GM21825 (cell line): ENCODE measurements around the gene PIAS4.

Experiments used
- ATAC-seq: cut with Tn5 transposase; IDR thresholded peaks from one replicate; pipeline ENCODE4 v1.9.1; 2021; ENCODE audit warnings: mild to moderate bottlenecking, moderate library complexity; ENCODE audit not compliant: unreplicated experiment

Gene PIAS4

GRCh38 chr19:3976495-3977241 is 30.9 kb upstream of the PIAS4 start:
- no peak for ATAC-seq

DNA sequence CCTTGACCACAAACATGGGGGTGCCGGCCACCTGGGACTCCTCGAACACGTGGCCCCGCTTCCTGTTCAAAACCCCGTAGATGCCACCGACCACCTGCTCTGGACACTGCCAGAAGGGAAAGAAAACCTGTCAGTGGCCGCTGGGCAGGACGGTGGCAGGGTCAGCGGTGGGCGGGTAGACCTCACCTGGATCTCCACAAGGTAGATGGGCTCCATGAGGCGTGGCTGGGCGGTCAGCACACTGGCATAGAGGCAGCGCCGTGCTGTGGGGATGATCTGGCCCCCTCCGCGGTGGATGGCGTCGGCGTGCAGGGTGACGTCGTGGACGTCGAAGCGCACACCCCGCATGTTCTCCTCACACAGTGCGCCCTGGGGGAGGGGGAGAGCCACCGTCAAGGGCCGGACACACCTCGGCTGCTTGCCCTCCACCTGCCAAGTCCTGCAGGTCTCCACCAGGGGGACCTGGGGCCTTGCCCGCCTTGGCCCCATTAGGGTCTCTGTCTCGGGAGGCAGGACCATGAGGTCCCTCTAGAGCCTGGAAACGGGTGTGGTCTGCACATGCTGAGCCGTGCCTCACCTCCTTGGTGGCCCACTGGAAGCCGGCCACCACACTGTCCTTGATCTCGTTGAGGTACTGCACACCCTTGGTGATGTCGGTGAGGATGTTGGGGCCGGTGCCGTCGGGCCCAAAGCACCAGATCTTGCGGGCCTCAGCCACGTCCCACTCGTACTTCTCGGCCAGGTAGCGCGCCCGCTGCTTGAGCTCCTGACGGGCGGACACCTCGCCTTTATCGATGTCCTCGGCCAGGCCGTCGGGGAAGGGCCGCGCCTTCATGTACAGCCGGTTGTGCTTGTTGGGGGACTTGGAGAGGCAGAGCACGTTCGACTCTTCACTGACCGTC is 30.0 kb upstream of the PIAS4 start:
- no peak for ATAC-seq

DNA sequence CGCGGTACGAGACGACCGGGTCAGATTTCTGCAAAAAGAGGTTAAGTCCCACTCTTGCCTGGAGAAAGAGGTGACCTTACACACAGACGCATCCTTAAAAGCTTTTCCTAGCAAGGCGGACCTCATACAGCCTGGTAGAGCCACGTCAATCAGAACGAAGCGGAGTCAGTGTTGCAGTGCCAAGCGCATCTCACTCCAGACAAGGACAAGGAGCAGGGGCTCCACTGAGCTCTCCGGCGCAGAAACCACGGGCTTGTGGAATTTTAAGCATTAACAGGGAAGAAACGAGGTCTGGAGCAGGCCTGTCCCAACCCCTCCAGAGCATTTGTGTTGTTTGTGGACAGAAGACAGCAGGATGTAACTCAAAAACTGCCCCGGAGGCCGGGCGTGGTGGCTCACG is 29.4 kb upstream of the PIAS4 start:
- no peak for ATAC-seq

GRCh38 chr19:3979289-3979673 is 28.3 kb upstream of the PIAS4 start:
- no peak for ATAC-seq

- ATAC-seq: no peak
These were observed 27.7 kb upstream of the PIAS4 start for GRCh38 chr19:3979674-3980352.

GRCh38 chr19:3980353-3981251 is 26.9 kb upstream of the PIAS4 start:
- no peak for ATAC-seq

- ATAC-seq: no peak
These were observed 26.2 kb upstream of the PIAS4 start for GRCh38 chr19:3981373-3981735.

DNA sequence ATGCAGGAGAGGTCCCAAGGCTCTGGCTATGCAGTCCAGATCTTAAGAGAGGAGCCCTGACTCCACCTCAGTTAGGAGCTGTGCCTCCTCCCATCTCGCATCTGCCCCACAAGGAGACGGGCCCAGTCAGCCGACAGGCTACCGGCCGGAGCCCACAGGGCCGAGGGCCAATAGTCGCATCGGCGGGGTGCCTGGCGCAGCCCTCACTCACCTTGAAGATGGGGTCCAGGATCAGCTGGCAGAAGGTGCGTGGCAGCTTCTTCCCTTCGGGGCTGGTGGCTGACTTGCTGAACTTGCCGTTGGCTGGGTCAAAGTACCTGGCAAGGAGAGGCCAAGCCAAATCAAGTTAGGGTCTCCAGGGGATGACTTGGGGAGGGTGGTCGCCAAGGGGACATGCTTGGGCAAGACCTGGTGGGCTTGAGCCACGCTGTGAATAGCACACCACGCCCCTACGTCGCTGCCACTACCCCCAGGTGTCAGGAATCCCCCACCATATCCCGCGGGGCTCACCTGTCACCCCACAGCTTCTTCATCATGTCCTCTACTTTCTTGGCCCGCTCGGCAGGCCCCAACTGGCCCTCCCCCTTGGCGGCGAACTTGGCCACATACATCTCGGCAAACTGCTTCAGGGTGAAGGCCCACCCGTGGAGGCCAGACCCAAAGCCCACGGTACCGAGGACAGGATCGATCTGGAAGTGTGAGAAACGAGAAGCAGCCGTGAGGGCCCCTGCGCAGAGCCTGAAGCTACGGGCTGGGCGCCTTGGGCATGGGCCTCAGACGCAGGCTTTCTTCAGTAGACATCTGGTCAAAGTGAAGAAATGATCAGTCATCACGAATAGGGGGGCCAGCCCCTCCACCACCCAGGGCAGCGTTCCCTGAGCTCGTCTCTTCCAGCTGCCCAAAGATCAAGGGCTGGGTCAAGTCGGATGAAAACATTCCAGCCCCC is 25.5 kb upstream of the PIAS4 start:
- ATAC-seq: no peak

GRCh38 chr19:3982701-3983541 is 24.6 kb upstream of the PIAS4 start:
- no peak for ATAC-seq

DNA sequence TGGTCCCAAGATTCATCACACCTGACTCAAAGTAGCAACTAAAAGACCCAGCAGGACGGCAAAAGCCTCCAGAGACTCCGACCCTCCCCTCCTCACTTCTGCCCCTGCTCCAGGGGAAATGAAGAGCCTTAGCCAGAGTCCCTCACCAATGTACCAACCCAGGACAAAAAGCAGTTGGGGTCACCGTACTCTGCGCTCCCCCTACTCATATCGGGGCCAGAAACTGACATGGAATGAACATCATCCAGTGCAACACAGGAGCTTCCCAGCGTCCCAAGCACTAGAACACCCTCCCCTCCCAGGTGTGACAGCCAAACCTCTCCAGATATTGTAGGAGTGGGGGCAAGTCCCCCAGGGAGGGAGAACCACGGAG is 24.0 kb upstream of the PIAS4 start:
- ATAC-seq: no peak

- ATAC-seq: no peak
These were observed 23.5 kb upstream of the PIAS4 start for GRCh38 chr19:3983936-3984583.

GRCh38 chr19:3984584-3984907 is 23.0 kb upstream of the PIAS4 start:
- ATAC-seq: no peak

DNA sequence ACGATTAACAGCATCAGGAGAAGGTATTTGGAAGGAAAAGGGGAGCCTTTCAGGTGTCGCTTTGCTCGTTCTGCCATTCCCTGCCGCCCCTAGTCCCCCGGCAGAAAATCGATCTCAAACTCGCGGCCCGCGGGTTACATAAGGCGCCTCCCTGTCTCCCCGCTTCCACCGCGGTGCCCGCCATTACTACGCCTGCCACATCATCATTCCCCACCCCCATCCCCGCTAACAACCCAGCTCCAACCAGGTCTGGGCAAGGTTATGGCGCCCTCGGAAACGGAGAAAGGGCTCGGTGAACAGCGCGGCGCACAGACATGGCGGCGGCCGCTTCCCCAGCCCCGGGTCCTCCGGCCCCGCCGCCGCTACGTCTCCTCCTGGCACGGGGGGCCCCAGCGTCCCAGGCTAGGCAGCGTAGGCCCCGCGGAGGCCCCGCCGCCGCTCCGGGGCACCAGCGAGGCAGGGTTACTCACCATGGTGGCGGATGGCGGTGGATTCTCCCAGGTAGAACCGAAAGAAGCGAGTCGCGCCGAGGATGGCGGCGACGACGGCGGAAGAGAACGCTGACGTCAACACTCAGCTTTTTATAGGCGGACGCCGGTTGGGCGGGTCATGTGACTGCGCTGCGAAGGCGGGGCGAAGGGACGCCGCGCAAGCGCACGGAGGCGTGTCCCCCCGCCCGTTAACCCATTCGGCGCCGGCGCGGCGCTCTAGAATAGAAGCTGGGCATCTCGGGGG is 22.5 kb upstream of the PIAS4 start, which contains the start of gene EEF2:
Gene EEF2, minus strand, starts transcription at position 556 of the 735 bp plus-strand sequence. Its CDS starts 83 bp downstream, at position 473.
- ATAC-seq: peak; percentile 41

DNA sequence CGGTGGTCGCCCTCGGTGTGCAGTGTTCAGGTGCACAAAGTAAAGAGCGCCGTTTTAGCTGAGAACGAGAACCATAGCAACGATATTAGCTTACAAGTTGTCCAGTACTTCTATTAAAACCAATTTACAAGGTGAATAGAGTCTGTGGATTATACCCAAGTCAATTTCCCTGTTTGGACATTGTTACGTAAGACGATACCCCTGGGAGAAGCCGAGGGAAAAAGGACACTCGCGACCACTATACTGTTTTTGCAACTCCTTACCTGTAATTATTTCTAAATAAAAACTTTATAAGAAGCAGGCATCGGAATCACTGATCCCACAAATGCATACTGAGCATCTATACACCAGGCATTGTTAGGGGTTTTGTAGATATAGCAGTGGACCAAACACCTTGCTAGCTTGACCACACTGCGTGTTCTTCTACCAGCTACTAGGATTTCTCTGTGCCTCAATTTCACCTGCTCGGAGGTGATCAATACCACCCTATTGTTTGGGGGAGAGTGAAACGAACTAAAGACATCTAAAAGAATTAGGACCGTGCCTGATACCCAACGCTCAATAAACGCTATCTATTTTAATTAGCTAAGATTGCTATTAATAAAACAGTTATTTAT is 21.8 kb upstream of the PIAS4 start:
- ATAC-seq: no peak

DNA sequence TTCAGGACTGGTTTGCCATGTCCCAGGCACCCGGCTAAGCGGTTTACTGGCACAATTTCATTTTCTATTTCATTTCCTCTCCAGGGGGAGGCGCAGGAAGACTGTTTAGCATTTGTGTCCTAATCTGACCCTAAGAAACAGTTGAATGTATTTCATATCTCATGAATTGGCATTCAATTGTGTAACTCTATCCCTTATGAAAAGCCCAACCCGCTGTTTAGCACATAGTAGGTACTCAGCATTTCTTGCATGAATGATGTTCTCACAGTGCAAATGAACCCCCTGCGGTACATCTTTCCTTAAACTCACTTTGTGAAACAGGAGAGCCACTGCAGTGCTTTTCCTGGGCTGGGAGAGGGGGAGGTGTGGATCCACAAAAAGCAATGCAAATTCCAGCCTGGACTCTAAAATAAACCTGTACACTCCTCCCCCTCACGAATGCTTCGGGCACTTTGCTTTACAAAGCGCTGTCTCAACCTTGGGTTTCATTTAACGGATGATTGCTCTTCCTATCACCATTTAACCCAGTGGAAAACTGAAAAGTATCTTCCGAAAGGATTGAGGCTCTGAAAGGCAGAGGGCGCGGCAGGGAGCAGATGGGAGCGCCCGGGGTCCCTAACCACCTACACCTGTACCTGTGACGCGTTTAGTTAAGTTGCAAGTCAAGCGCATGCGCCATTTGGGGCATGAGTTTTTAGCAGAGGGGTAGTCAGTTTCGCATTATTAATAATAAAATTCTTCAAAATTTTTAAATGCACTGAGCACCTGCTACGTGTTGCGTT is 21.1 kb upstream of the PIAS4 start:
- no peak for ATAC-seq

DNA sequence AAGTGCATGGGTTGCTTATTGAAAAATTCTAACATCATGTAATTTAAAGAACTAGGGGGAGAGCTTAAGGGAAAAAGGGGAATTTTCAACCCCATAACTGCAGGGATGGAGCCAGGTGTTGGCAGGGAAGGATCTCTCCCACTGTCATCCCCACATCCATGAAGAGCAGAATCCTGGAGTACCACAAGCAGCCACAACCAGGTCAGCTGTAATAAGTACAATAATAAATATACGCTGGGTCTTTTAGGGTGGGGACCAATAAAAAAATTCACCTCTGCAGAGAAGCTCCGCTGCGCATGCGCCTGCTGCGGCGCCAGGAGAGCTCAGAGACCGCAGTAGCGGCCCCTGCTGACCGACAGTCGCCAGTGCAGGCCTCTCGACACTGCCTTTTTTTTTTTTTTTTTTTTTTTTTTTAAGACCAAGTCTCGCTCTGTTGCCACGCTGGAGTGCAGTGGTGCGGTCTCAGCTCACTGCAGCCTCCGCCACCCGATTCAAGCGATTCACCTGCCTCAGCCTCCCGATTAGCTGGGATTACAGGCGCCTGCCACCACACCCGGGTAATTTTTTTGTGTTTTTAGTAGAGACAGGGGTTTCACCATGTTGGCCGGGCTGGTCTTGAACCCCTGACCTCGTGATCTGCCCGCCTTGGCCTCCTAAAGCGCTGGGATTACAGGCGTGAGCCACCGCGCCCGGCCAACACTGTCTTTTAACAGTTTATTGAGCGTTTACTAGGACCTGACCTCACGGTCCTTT is 19.7 kb upstream of the PIAS4 start:
- ATAC-seq: no peak
